SK-N-MC (cell line): ENCODE data around the gene HES6.

Experiments used
- DNase-seq: peaks from one replicate; pipeline ENCODE4 v3.0.0-alpha.2; 2011; ENCODE audit warnings: low read depth, low spot score
- H3K27ac ChIP-seq: fragments of 200-600 bp; sonication (generic); 2 replicates; pipeline ENCODE4 v1.5.1; 2016; ENCODE audit warnings: mixed run types
- H3K36me3 ChIP-seq: fragments of 200-600 bp; sonication (generic); 2 replicates; pipeline ENCODE4 v1.6.1; 2017; ENCODE audit warnings: antibody characterized with exemption, low read length, mixed read lengths; ENCODE audit not compliant: insufficient read depth
- H3K4me3 ChIP-seq: fragments of 200-600 bp; sonication (generic); 2 replicates; pipeline ENCODE4 v1.5.1; 2016
- H3K9ac ChIP-seq: fragments of 200-600 bp; sonication (generic); 2 replicates; pipeline ENCODE4 v1.8.0; 2017; ENCODE audit warnings: mixed run types, mixed read lengths; ENCODE audit not compliant: insufficient read length
- H3K9me3 ChIP-seq: fragments of 200-600 bp; sonication (generic); 2 replicates; pipeline ENCODE4 v1.6.1; 2017; ENCODE audit warnings: low read depth, mild to moderate bottlenecking, antibody characterized with exemption, low read length, moderate library complexity, mixed read lengths
- EZH2 ChIP-seq: fragments of 200-600 bp; sonication (generic); IDR thresholded peaks from one replicate; pipeline ENCODE4 v1.6.1; 2017; ENCODE audit warnings: antibody characterized with exemption
- FOXP2 ChIP-seq: optimal IDR thresholded peaks from 2 replicates; pipeline ENCODE3; 2011; ENCODE audit warnings: mild to moderate bottlenecking, moderate library complexity; ENCODE audit not compliant: insufficient read depth; ENCODE audit errors: extremely low read length, control extremely low read depth
- POLR2AphosphoS5 ChIP-seq: IDR thresholded peaks from 2 replicates; pipeline ENCODE4 v1.6.1; 2012; ENCODE audit warnings: mild to moderate bottlenecking, low read depth, low read length, borderline replicate concordance

Gene HES6

GRCh38 chr2:238257786-238258700 lies 18.2 kb upstream of the HES6 start:
- H3K9me3 ChIP-seq = no peaks in the 10 kb centered on the region
- peaks cover 7% of the 10 kb centered on the region; the same call in 1 of the 2 replicates for H3K36me3 ChIP-seq
- DNase-seq = no peak
- H3K27ac ChIP-seq = no peak overlapping the region
- H3K9ac ChIP-seq = no peak overlapping the region
- TF ChIP-seq POLR2AphosphoS5 (no peak), FOXP2 (no peak), EZH2 (no peak)
- H3K4me3 ChIP-seq = no peak overlapping the region

- no peak overlapping the region for H3K9ac ChIP-seq
- no peak overlapping the region for H3K27ac ChIP-seq
- H3K4me3 ChIP-seq = no peak overlapping the region
- no peaks in the 10 kb centered on the region for H3K9me3 ChIP-seq
- peak; percentile 30 for DNase-seq
- peaks cover 7% of the 10 kb centered on the region; the same call in 1 of the 2 replicates for H3K36me3 ChIP-seq
- TF ChIP-seq FOXP2 = no peak
- TF ChIP-seq POLR2AphosphoS5 = no peak
- no peak for TF ChIP-seq EZH2
Measured at GRCh38 chr2:238256594-238257104, 16.8 kb upstream of the HES6 start.

- no peak for DNase-seq
- Histone ChIP-seq H3K36me3 (peaks cover 7% of the 10 kb centered on the region; the same call in 1 of the 2 replicates), H3K9ac (no peak overlapping the region), H3K9me3 (no peaks in the 10 kb centered on the region), H3K4me3 (no peak overlapping the region), H3K27ac (peak overlapping the region; percentile 14; the same call in 1 of the 2 replicates)
- TF ChIP-seq POLR2AphosphoS5 = no peak
- no peak for TF ChIP-seq FOXP2
- no peak for TF ChIP-seq EZH2
Measured at GRCh38 chr2:238256111-238256510, 16.3 kb upstream of the HES6 start.

- H3K4me3 ChIP-seq = no peak overlapping the region
- DNase-seq = no peak
- no peak overlapping the region for H3K9ac ChIP-seq
- no peaks in the 10 kb centered on the region for H3K9me3 ChIP-seq
- TF ChIP-seq FOXP2 (no peak), EZH2 (no peak), POLR2AphosphoS5 (no peak)
- peak overlapping the region; percentile 14; the same call in 1 of the 2 replicates for H3K27ac ChIP-seq
- peaks cover 7% of the 10 kb centered on the region; the same call in 1 of the 2 replicates for H3K36me3 ChIP-seq
Measured at GRCh38 chr2:238255636-238256035, 15.8 kb upstream of the HES6 start.

GRCh38 chr2:238255151-238255551 lies 15.3 kb upstream of the HES6 start:
- no peak for TF ChIP-seq POLR2AphosphoS5
- TF ChIP-seq FOXP2 = no peak
- no peak for TF ChIP-seq EZH2
- peaks cover 7% of the 10 kb centered on the region; the same call in 1 of the 2 replicates for H3K36me3 ChIP-seq
- 0 out of 2 replicates have a peak overlapping the region, but pooled peaks have one; percentile 14 for H3K27ac ChIP-seq
- no peaks in the 10 kb centered on the region for H3K9me3 ChIP-seq
- H3K4me3 ChIP-seq = no peak overlapping the region
- DNase-seq = no peak
- no peak overlapping the region for H3K9ac ChIP-seq

GRCh38 chr2:238254095-238254723 lies 14.4 kb upstream of the HES6 start:
- peak overlapping the region; percentile 2; the same call in 1 of the 2 replicates for H3K27ac ChIP-seq
- TF ChIP-seq FOXP2 (no peak), EZH2 (no peak), POLR2AphosphoS5 (no peak)
- no peak overlapping the region for H3K4me3 ChIP-seq
- DNase-seq = no peak
- H3K9me3 ChIP-seq = no peaks in the 10 kb centered on the region
- peaks cover 7% of the 10 kb centered on the region; the same call in 1 of the 2 replicates for H3K36me3 ChIP-seq
- H3K9ac ChIP-seq = no peak overlapping the region

GRCh38 chr2:238252766-238253630 lies 13.2 kb upstream of the HES6 start:
- H3K4me3 ChIP-seq = no peak overlapping the region
- no peak for DNase-seq
- no peaks in the 10 kb centered on the region for H3K9me3 ChIP-seq
- H3K27ac ChIP-seq = no peak overlapping the region
- H3K36me3 ChIP-seq = peaks cover 4% of the 10 kb centered on the region; the same call in 1 of the 2 replicates
- TF ChIP-seq EZH2 (no peak), FOXP2 (no peak), POLR2AphosphoS5 (no peak)
- no peak overlapping the region for H3K9ac ChIP-seq

- TF ChIP-seq FOXP2 (no peak), POLR2AphosphoS5 (no peak), EZH2 (no peak)
- no peak overlapping the region for H3K9ac ChIP-seq
- H3K9me3 ChIP-seq = no peaks in the 10 kb centered on the region
- no peak overlapping the region for H3K27ac ChIP-seq
- no peak overlapping the region for H3K4me3 ChIP-seq
- DNase-seq = no peak
- peaks cover 4% of the 10 kb centered on the region; the same call in 1 of the 2 replicates for H3K36me3 ChIP-seq
Measured at GRCh38 chr2:238251986-238252385, 12.1 kb upstream of the HES6 start.
